Measurements from ENCODE around the gene CDH23. TPM values are rescaled to one million over a fixed set of nuclear protein-coding genes. Genes with fewer than 3 reads are reported as not detected.

Gene CDH23
- total RNA-seq, 6 donors from 2014 or later: 4.7 to 29.3 (median 10.4) TPM

DNA sequence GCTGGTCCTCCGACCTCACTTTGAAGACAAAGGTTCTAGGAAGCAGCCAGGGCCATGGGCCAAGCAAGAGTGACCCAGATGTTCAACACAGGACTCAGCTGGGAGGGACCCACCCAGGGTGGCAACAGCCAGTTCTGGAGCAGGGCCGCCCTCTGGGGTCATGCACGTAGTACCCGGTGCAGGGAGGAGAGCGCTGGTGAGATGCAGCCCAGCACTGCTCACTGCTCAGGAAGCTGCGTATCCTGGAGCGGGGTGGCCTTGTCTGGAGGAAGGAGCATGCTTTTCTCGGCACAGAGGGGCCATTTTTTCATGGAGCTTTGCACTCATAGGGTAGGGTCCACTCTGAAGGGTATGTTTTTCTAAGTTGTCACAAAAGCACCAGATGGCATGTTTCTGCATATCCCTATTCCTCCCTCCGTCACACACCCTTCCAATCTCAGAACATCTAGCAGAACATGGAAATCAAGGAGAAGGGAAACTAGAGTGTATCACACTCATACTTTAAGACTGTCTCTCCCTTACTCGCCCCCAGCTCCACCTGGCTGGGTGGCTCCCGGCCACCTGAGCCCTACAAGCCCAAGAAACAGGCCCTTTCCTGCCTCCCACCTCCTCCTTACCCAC, 132.6 kb downstream of the CDH23 start:
- H3K27me3 ChIP-seq: no peaks in the 10 kb centered on the region
- WGBS, 2 donors: 81 to 84% methylated on average over 10 to 11 of the region's 11 CpGs
- H3K27ac ChIP-seq: no peak overlapping the region
- ATAC-seq (ENCODE audit: low FRiP score in 2 of 2) (no peak), DNase-seq (no peak)
- no peaks in the 10 kb centered on the region for H3K9me3 ChIP-seq
- H3K4me3 ChIP-seq: no peak overlapping the region
- H3K36me3 ChIP-seq: no peaks in the 10 kb centered on the region
- TF ChIP-seq POLR2AphosphoS5 (IDR thresholded peaks at IDR 0.05) (no peak), CTCF (IDR thresholded peaks at IDR 0.05) (no peak), EP300 (IDR thresholded peaks at IDR 0.05) (no peak), POLR2A (IDR thresholded peaks at IDR 0.05) (no peak)
- H3K4me1 ChIP-seq: no peaks in the 10 kb centered on the region

- no peak overlapping the region for H3K4me3 ChIP-seq
- no peak overlapping the region for H3K27ac ChIP-seq
- no peaks in the 10 kb centered on the region for H3K9me3 ChIP-seq
- no peak for DNase-seq
- H3K27me3 ChIP-seq: no peaks in the 10 kb centered on the region
- no peak for ATAC-seq (ENCODE audit: low FRiP score in 2 of 2)
- H3K4me1 ChIP-seq: no peaks in the 10 kb centered on the region
- no peak for TF ChIP-seq EP300 (IDR thresholded peaks at IDR 0.05)
- no peaks in the 10 kb centered on the region for H3K36me3 ChIP-seq
- WGBS, 2 donors: 92 to 93% methylated on average over 3 to 4 of the region's 4 CpGs
These were observed 134.1 kb downstream of the CDH23 start for GRCh38 chr10:71530781-71531180.

- no peak for DNase-seq
- H3K4me1 ChIP-seq: no peaks in the 10 kb centered on the region
- H3K27ac ChIP-seq: no peak overlapping the region
- H3K36me3 ChIP-seq: no peaks in the 10 kb centered on the region
- no peak overlapping the region for H3K4me3 ChIP-seq
- H3K27me3 ChIP-seq: no peaks in the 10 kb centered on the region
- WGBS, 2 donors: 85 to 93% methylated on average over 4 to 10 of the region's 10 CpGs
- H3K9me3 ChIP-seq: no peaks in the 10 kb centered on the region
- no peak for TF ChIP-seq POLR2AphosphoS5 (IDR thresholded peaks at IDR 0.05)
- no peak for TF ChIP-seq EP300 (IDR thresholded peaks at IDR 0.05)
- TF ChIP-seq CTCF (IDR thresholded peaks at IDR 0.05): no peak
- no peak for TF ChIP-seq POLR2A (IDR thresholded peaks at IDR 0.05)
- ATAC-seq (ENCODE audit: low FRiP score in 2 of 2): no peak
These were observed 135.0 kb downstream of the CDH23 start for GRCh38 chr10:71531485-71532446.

DNA sequence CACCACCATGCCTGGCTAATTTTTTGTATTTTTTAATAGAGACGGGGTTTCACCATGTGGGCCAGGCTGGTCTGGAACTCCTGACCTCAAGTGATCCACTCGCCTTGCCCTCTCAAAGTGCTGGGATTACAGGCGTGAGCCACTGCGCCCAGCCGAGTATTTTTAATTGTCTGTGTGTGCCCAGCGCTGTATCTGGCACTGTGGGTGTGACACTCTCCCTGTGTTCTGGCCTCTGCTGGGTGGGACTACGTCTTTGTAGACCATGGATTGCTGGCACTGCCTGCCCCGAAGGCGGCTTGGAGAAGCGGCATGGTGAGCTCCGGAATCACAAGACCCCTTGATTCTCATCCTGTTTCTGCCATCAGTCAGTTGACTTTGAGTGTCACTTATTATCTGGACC, 136.2 kb downstream of the CDH23 start:
- no peaks in the 10 kb centered on the region for H3K36me3 ChIP-seq
- no peak overlapping the region for H3K27ac ChIP-seq
- no peaks in the 10 kb centered on the region for H3K4me1 ChIP-seq
- H3K27me3 ChIP-seq: no peaks in the 10 kb centered on the region
- DNase-seq (no peak), ATAC-seq (ENCODE audit: low FRiP score in 2 of 2) (no peak)
- no peak for TF ChIP-seq POLR2A (IDR thresholded peaks at IDR 0.05)
- TF ChIP-seq POLR2AphosphoS5 (IDR thresholded peaks at IDR 0.05): no peak
- TF ChIP-seq EP300 (IDR thresholded peaks at IDR 0.05): no peak
- no peak for TF ChIP-seq CTCF (IDR thresholded peaks at IDR 0.05)
- WGBS, 2 donors: 93 to 94% methylated on average over 11 of the region's 11 CpGs
- no peaks in the 10 kb centered on the region for H3K9me3 ChIP-seq
- H3K4me3 ChIP-seq: no peak overlapping the region

DNA sequence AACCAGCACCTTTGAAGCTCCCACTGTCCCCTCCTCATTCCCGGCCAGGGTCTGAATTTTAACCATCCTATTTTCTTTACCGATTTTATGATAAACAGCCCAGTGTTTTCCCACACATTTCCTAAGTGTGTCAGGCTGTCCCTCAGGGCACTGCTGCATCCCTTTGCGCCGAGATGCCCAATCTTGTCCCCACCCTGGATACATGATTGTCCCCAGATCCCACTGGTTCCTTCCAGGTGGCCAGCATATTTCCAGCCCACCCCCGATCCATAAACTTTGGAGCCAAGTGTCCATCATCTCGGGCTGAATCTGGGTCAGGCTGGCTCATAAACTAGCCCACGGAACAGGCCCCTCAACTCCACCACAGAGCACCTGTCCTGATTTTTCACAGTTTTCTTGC, 137.2 kb downstream of the CDH23 start:
- Histone ChIP-seq H3K9me3 (no peaks in the 10 kb centered on the region), H3K27me3 (no peaks in the 10 kb centered on the region), H3K4me1 (no peaks in the 10 kb centered on the region), H3K27ac (no peak overlapping the region), H3K36me3 (no peaks in the 10 kb centered on the region), H3K4me3 (no peak overlapping the region)
- ATAC-seq (ENCODE audit: low FRiP score in 2 of 2) (no peak), DNase-seq (no peak)
- TF ChIP-seq CTCF (IDR thresholded peaks at IDR 0.05) (no peak), EP300 (IDR thresholded peaks at IDR 0.05) (no peak), POLR2A (IDR thresholded peaks at IDR 0.05) (no peak), POLR2AphosphoS5 (IDR thresholded peaks at IDR 0.05) (no peak)
- 89 to 92% methylated on average over 6 to 7 of the region's 7 CpGs for WGBS, 2 donors

All from upper lobe of left lung (tissue), 6 donors.